HG03565 (cell line): ENCODE results near the gene TMEM30A.

Experiments
- ATAC-seq: cut with Tn5 transposase; IDR thresholded peaks from one replicate; pipeline ENCODE4 v1.9.1; 2021; ENCODE audit warnings: mild to moderate bottlenecking, moderate library complexity; ENCODE audit not compliant: unreplicated experiment

TMEM30A gene

GRCh38 chr6:75220357-75220756, 64.2 kb downstream of the TMEM30A start:
- ATAC-seq = no peak

DNA sequence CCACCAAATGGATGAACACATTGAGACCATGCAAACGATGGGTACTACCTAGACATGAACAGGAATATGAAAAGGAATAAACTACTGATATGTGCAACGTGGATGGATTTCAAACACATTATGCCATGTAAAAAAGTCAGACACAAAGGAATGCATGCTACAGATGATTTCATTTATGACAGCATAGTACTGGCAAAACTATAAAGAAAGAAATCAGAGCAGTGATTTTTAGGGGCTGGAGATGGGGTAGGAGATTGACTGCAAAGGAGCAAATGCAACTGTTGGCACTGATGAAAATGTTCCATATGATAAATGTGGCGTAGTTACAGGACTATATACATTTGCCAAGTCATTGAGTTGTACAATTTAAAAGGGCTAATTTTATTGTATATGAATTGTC, 65.3 kb downstream of the TMEM30A start:
- no peak for ATAC-seq

DNA sequence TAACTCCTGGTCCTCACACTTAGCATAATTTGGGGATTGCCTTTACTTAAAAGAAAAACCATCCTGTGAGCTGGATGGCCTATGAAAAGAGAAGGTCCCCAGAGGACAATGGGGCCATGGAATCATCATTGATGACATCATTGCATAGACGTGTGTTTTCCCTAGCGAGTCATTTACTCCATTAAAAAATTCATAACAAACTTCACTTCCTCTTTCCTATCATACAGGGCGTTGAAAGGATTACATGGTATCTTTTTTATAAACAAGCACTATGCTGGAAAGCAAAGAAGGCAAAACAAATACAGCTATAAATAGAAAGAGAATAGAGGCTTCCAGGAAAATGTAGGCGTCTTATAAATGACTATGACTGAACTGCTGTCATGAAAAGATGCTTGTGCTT, 67.4 kb downstream of the TMEM30A start:
- ATAC-seq = no peak

- no peak for ATAC-seq
Measured at GRCh38 chr6:75215291-75215690, 69.3 kb downstream of the TMEM30A start.

- peak; percentile 58 for ATAC-seq
Measured at GRCh38 chr6:75213732-75214131, 70.9 kb downstream of the TMEM30A start.

- no peak for ATAC-seq
Measured at GRCh38 chr6:75213112-75213511, 71.5 kb downstream of the TMEM30A start.

DNA sequence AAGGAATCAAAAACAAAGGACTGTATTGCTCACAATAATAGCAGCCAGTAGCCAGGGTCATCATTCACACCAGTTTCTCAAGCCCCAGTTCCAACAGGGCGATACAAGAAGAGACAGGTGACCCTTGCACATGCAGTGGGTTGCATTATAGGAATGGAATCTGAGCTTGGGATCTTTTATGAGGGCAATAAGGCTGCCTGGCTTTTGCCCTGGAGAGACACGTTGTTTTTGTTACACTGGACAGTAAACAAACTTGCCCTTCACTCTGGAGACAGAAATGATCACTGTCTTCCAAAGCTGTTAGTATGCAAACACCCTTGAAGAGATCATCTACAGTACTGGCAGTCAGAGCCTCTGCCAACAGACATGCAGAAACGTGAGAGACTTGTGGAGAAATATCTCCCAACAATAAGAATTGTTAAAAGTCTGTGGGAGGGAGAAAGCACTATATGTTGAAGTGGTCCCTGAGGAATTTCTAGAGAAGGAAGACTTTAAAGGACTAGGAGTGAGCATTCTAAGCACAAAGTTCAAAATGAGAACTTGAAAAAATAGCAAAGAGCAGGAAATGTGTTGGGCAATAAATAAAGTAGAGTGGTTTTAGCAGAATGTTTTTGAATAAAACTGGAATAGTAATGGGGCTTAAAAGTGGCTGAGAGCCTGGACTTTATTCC, 72.5 kb downstream of the TMEM30A start:
- no peak for ATAC-seq

DNA sequence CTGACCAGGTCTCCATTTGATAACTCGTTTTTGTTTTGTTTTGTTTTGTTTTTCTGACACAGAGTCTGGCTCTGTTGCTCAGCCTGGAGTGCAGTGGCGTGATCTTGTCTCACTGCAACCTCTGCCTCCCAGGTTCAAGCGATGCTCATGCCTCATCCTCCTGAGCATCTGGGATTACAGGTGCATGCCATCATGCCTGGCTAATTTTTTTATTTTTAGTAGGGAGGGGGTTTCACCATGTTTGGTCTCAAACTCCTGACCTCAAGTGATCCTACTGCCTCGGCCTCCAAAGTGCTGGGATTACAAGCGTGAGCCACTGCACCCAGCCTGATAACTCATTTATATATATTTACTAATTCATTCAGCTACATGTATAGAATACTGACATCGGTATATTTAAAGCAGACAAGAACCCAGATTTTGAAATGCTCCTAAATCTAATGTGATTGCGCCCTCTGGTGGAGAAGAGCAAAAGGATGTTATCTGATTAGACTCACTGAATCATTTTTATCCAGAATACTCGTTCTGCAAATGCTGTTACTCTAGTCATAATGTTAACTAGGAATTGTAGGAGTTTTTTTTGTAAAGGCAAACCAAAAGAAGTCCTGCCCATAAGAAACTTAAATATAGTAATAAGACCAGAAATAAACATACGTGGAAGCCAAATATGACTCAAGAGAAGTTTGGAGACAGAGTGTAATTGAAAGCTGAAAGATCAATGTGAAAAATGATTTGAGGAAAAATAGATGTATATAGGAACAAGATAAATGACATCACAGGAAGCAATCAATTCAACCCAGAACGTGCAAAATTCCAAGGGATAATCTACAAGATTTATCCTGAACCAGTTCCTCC, 73.5 kb downstream of the TMEM30A start:
- no peak for ATAC-seq

DNA sequence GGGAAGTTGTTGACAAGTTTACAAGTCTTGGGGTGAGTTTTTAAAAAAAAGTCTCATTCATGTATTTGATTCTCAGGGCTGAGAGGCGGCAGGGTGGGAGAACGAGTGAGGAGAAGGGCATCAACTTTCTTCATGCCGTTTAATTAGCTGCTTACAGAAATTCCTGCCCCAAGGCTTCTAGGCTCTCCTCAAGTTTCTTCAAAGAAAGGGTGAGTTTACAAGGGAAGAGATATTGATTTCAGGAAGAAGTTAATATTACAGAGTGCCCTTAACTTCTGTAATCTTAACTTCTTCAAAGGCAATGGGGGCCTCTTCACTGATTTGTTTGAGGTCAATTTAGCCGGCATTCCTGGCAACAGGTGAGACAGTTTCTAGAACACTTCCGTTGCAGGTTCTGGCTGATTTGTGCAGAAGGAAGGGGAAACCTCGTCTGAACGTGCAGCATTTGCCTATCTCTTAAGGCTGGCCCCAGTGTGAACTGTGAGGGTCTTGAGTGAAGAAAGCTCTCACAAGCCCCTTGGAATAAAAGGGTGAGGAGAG, 75.3 kb downstream of the TMEM30A start:
- ATAC-seq = no peak

DNA sequence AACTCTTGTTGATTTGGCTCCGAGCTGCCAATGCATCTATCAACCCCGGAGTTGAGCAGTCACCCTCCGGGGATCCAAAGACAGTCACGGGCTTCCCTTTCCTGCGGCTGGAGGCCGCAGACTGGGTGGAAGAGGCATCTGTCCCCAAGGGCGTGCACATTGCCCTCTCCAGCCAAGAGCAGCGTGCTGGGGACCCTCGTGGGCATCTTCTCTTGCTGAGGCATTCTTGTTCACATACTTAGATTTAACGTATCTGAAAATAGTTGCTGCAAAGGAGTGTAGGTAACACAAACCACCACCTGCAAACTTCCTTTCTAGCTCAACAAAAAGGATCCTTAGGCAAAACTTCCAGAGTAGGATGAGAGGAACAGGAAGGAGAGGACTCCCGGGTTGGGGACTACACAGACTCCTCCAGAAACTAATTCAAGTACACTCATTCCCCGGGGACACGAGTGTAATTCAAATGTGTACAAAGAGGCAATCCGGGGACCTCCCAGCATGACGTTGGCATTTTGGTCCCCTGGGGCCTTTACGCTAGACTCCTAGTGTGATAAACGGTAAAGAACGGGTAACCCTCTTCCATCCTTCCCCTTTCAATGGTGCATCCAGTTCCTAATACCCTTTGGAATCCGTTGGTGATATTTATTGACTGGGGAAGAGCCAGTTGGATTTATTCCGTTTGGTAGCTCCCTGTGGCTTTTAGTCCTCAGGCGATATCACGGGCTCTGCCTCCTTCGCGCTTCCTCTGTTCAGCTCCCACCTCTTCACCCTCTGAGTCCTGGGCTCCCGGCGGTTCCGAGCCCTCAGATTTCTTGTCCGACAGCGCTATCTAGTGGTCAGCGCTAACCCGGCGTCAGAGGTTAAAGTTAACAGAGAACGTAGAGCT, 76.1 kb downstream of the TMEM30A start:
- peak; percentile 63 for ATAC-seq

DNA sequence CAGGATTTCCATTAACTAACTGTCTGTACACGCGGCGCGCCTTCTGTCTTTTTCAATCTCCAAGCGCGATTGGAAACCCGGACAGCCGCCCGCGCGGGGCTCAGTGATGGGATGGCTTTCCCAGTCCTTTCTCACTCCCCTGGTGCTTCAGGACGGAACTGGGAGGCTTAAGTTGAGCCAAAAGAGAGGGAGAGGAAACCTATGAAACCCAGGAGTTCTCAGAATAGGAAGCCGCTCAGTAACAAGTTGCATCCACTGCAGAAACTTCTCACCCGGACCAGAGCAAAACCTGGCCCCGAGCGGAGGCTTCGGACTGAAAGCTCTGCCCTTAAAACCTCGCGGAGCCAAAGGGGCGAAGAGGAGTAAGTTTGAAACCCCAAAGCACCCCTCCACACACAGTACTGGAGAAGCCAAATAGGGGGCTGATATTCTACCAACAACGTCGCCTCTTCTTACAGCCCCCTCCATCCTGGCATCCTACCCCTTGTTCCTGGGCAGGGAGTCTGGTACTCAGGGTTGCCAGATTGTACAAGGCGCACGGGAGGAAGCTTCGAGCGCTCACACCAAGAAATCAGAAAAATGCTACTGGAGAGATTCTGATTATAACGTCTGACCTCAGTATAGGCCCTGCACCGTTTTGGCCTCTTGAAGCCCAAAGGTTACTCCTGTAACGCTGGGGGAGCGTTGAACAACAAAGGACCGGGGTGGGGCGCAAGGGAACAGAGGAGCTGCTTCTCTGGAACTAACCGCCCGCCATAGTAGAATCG, 77.8 kb downstream of the TMEM30A start:
- no peak for ATAC-seq

DNA sequence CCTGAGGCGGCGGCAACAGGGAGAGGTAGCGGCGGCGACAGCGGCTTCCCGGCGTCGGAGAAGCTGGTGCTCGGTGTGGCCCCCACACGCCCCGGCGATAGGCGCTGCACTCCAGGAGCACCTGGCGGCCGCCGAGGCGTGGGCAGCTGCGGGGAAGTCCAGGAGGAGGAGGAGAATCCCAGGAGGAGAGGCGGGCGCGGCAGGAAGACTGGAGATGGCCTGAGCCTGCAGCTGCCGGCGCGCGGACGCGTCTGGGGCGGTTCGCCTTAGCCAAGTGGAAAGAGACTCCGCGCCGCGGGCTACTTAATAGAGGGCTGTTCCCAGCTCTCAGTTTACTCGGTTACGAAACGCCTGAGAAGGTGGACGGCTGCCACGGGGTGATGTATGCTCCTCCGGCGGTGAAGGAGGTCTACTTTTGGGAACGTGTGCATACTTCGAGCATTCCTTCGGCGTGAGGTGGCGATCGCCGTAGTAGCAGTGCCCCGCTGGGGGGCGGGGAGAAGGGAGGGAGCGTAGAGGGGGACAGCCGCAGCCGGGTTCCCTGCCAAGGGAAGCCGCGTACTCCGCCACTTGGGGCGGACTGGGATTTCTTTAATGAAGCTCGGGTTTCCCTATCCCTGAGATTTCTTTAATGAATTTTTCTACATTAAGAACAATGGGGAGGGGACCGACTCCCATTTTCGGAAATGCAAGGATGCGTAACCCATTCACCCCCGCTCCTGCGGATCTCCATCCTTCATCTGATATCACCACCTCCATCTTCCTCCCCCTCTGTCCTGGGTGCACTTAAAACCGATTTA, 78.6 kb downstream of the TMEM30A start, which contains the start of gene COL12A1:
COL12A1 (minus strand) TSS at position 278 of the 800 bp plus-strand sequence. CDS start 3,261 bp downstream, outside the sequence.
- no peak for ATAC-seq

- ATAC-seq = no peak
Measured at GRCh38 chr6:75204959-75205775, 79.4 kb downstream of the TMEM30A start.

DNA sequence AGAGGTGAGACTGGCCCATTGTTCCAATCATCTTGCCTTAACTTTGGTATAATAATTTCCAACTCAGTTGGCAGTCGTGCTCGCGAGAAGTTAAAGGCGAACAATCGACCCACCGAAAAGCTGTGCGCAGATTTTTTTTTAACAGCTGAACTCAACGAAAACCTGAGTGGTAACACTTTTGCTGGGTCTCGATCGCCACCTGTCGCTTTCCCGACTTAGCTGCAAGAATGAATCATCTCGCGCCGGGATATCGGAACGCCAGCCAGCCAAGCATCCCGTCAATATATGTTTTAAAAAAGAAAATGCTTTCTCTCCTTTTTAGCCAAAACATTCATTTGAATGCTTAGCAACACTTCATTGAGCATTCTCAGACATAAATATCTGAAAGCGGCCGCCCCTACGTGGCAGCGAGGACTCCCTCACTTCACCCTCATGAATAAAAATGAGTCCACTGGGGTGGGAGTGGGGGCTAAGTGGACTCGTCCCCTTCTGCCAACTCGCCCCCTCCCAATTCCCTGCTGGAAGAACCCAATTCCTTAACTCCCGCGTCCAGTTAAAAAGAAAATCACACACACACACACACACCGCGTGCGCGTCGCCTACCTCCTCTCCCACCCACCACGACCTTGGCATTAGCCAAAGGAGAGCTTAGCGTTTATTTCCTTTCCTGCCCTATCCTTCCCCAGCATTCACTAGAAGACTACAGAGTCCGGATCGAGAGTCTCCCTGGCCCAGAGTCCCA, 80.2 kb downstream of the TMEM30A start:
- no peak for ATAC-seq

DNA sequence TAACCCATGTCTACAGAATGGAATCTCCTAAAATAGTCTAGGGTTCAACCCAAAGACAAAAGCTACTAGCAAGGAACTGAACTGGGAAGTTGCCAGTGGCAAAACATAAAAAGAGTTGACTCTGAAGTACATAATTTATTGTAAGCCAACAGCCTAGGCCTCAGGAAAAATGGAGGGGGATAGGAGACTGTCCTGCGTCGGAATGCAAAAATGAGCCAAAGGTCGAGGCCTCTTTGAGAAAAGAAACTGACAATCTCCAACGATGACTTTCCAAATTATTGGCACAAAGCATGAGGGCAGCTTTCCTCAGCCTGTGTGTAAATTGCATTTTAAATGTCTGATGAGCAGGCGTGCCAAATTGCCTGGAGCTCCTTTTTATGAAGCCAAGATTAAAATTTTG, 80.9 kb downstream of the TMEM30A start:
- no peak for ATAC-seq
